GM21528 (cell line): Measurements from ENCODE around the gene KLC3.

Source experiments
- ATAC-seq: cut with Tn5 transposase; IDR thresholded peaks from one replicate; pipeline ENCODE4 v1.9.1; 2021; ENCODE audit warnings: mild to moderate bottlenecking, moderate library complexity; ENCODE audit not compliant: unreplicated experiment, low FRiP score

Gene KLC3

GRCh38 chr19:45347570-45348366 is 7.2 kb downstream of the KLC3 start:
- no peak for ATAC-seq

- ATAC-seq, result no peak
Observed at GRCh38 chr19:45348367-45349125, 8.0 kb downstream of the KLC3 start.

- ATAC-seq, result no peak
Observed at GRCh38 chr19:45349126-45349415, 8.5 kb downstream of the KLC3 start.

GRCh38 chr19:45349430-45349941 is 8.9 kb downstream of the KLC3 start:
- ATAC-seq, result no peak

GRCh38 chr19:45350477-45351058 is 10.0 kb downstream of the KLC3 start:
- ATAC-seq, result no peak

GRCh38 chr19:45351401-45351952 is 10.9 kb downstream of the KLC3 start:
- no peak for ATAC-seq

- no peak for ATAC-seq
Observed at GRCh38 chr19:45352062-45352461, 11.5 kb downstream of the KLC3 start.

GRCh38 chr19:45352471-45352870 is 11.9 kb downstream of the KLC3 start:
- ATAC-seq, result no peak

GRCh38 chr19:45352914-45353796 is 12.6 kb downstream of the KLC3 start:
- ATAC-seq, result no peak

- ATAC-seq, result no peak
Observed at GRCh38 chr19:45354241-45354842, 13.8 kb downstream of the KLC3 start.

GRCh38 chr19:45355402-45355801 is 14.9 kb downstream of the KLC3 start:
- no peak for ATAC-seq

- ATAC-seq, result no peak
Observed at GRCh38 chr19:45355910-45356309, 15.4 kb downstream of the KLC3 start.

- no peak for ATAC-seq
Observed at GRCh38 chr19:45356760-45357444, 16.4 kb downstream of the KLC3 start.

- no peak for ATAC-seq
Observed at GRCh38 chr19:45357445-45357783, 16.9 kb downstream of the KLC3 start.

- no peak for ATAC-seq
Observed at GRCh38 chr19:45358213-45358792, 17.8 kb downstream of the KLC3 start.

GRCh38 chr19:45361608-45362007 is 21.1 kb downstream of the KLC3 start:
- no peak for ATAC-seq

GRCh38 chr19:45362291-45362690 is 21.7 kb downstream of the KLC3 start:
- no peak for ATAC-seq

GRCh38 chr19:45363861-45364459 is 23.4 kb downstream of the KLC3 start:
- no peak for ATAC-seq

- ATAC-seq, result no peak
Observed at GRCh38 chr19:45364696-45365095, 24.1 kb downstream of the KLC3 start.
